HepG2 (cell line): ENCODE data around the gene ZNF184. TPM values are rescaled to one million over a fixed set of nuclear protein-coding genes. Genes with fewer than 3 reads are reported as not detected.

ENCODE experiments used
- ERF ChIP-seq: IDR thresholded peaks from 2 replicates; pipeline ENCODE4 v1.6.1; 2018; ENCODE audit warnings: missing biosample characterization, missing genetic modification reagents
- HNF4G ChIP-seq, 2 experiments: sonication (generic) in 1 of 2; formaldehyde crosslinking in 1 of 2; IDR thresholded peaks; 2 replicates each; pipeline versions ENCODE4 v1.4.0 to v1.6.1; 2011 to 2020; ENCODE audit warnings: borderline replicate concordance in 2 of 2, low read depth in 2 of 2, mild to moderate bottlenecking in 2 of 2, low read length in 1 of 2, missing genetic modification reagents in 1 of 2, moderate library complexity in 1 of 2
- IKZF4 ChIP-seq: sonication (generic); formaldehyde crosslinking; IDR thresholded peaks from 2 replicates; pipeline ENCODE4 v1.5.1; 2020; ENCODE audit warnings: borderline replicate concordance, mild to moderate bottlenecking, low read depth, missing genetic modification reagents; ENCODE audit errors: not compliant biosample characterization
- PRPF4 ChIP-seq: fragments of 200-400 bp; formaldehyde crosslinking; IDR thresholded peaks from 2 replicates; pipeline ENCODE4 v1.6.1; 2016; ENCODE audit warnings: low read length, low read depth; ENCODE audit not compliant: poor library complexity, severe bottlenecking
- RXRA ChIP-seq: sonication (generic); formaldehyde crosslinking; IDR thresholded peaks from 2 replicates; pipeline ENCODE4 v1.5.1; 2020; ENCODE audit warnings: missing genetic modification reagents
- SP1 ChIP-seq, 2 experiments: fragments of 450-650 bp in 1 of 2; sonication (generic) in 1 of 2; formaldehyde crosslinking in 1 of 2; IDR thresholded peaks; 2 replicates each; pipeline versions ENCODE4 v1.4.0 to v1.6.1; 2016 to 2020; ENCODE audit warnings: missing genetic modification reagents in 1 of 2
- TBL1XR1 ChIP-seq: fragments of 150-350 bp; IDR thresholded peaks from 2 replicates; pipeline ENCODE4 v1.6.1; 2014; ENCODE audit warnings: borderline replicate concordance, low read length; ENCODE audit not compliant: partially characterized antibody
- TEAD3 ChIP-seq: optimal IDR thresholded peaks from 2 replicates; pipeline ENCODE3; 2016; ENCODE audit warnings: borderline replicate concordance
- TFDP1 ChIP-seq: IDR thresholded peaks from 2 replicates; pipeline ENCODE4 v1.6.1; 2016; ENCODE audit warnings: missing compliant biosample characterization, missing genetic modification reagents, borderline replicate concordance
- ZBTB44 ChIP-seq: sonication (generic); formaldehyde crosslinking; IDR thresholded peaks from 2 replicates; pipeline ENCODE4 v1.4.0; 2020; ENCODE audit warnings: missing genetic modification reagents
- ZBTB7B ChIP-seq: sonication (generic); formaldehyde crosslinking; IDR thresholded peaks from 2 replicates; pipeline ENCODE4 v1.4.0; 2020; ENCODE audit warnings: missing genetic modification reagents
- ZIK1 ChIP-seq: sonication (generic); formaldehyde crosslinking; IDR thresholded peaks from 2 replicates; pipeline ENCODE4 v1.5.0; 2020; ENCODE audit warnings: mild to moderate bottlenecking, low read depth, missing genetic modification reagents, borderline replicate concordance
- ZMYM4 ChIP-seq: sonication (generic); formaldehyde crosslinking; IDR thresholded peaks from 2 replicates; pipeline ENCODE4 v1.8.1; 2023; ENCODE audit warnings: mild to moderate bottlenecking, missing genetic modification reagents
- ZNF205 ChIP-seq: IDR thresholded peaks from 2 replicates; pipeline ENCODE4 v1.6.1; 2018; ENCODE audit warnings: missing biosample characterization, missing genetic modification reagents
- ZNF24 ChIP-seq: fragments of 450-650 bp; IDR thresholded peaks from 2 replicates; pipeline ENCODE4 v1.6.1; 2017; ENCODE audit warnings: antibody characterized with exemption, mild to moderate bottlenecking
- ZNF350 ChIP-seq: sonication (generic); formaldehyde crosslinking; IDR thresholded peaks from 2 replicates; pipeline ENCODE4 v1.4.0; 2020; ENCODE audit warnings: mild to moderate bottlenecking, low read depth, missing genetic modification reagents, borderline replicate concordance
- ZNF367 ChIP-seq: sonication (generic); formaldehyde crosslinking; IDR thresholded peaks from 2 replicates; pipeline ENCODE4 v1.4.0; 2020; ENCODE audit warnings: missing genetic modification reagents, borderline replicate concordance
- ZNF441 ChIP-seq: sonication (generic); formaldehyde crosslinking; IDR thresholded peaks from 2 replicates; pipeline ENCODE4 v1.7.0; 2021; ENCODE audit warnings: missing genetic modification reagents, borderline replicate concordance
- ZNF607 ChIP-seq: sonication (generic); formaldehyde crosslinking; IDR thresholded peaks from 2 replicates; pipeline ENCODE4 v1.5.1; 2020; ENCODE audit warnings: missing genetic modification reagents, mild to moderate bottlenecking, borderline replicate concordance
- polyA plus RNA-seq, 8 experiments: library from polyadenylated mRNA; depleted of rRNA in 3 of 8; stranded (reverse) in 7 of 8; unstranded in 1 of 8; fragments of >200 nt; fragmentation: Illumina TruSeq in 4 of 8; extraction: Trizol in 4 of 8; gene quantifications; 2 replicates each; pipeline versions ENCODE4 v1.2.1 to v1.2.3, GENCODE V29; 2011 to 2016; ENCODE audit warnings: low read depth in 4 of 8, missing spikeins in 1 of 8, mixed read lengths in 1 of 8; ENCODE audit not compliant: insufficient read depth in 1 of 8
- total RNA-seq, 5 experiments: library from RNA; depleted of rRNA; stranded (reverse); fragments of >200 nt; fragmentation: Illumina TruSeq; extraction: Trizol; gene quantifications; 2 replicates each; pipeline ENCODE4 v1.2.3, GENCODE V29; 2016; ENCODE audit warnings: low read depth in 1 of 5
- TF ChIP-seq, protein P1 (sequence below): sonication (generic); formaldehyde crosslinking; IDR thresholded peaks from 2 replicates; pipeline ENCODE4 v1.4.0; 2020; ENCODE audit warnings: missing genetic modification reagents

The ZNF184 gene
- total and polyA plus RNA-seq, 2 of the 13 experiments (the other 11 are each of a cell fraction or from before 2014, with no cell fraction given), result 2.1 to 10.1 TPM

GRCh38 chr6:27495386-27496135 lies 22.7 kb upstream of the ZNF184 start (continued):
- TF ChIP-seq ZNF24 (peak; percentile 94), TEAD3 (CRISPR knock-in tag) (peak; percentile 35), TFDP1 (CRISPR knock-in tag) (peak; percentile 11; the same call in 1 of the 2 replicates), ZNF350 (peak; percentile 75; the same call in 1 of the 2 replicates), PRPF4 (peak; percentile 96), ZNF367 (0 out of 2 replicates have a peak, but pooled peaks have one; percentile 16), ZIK1 (CRISPR knock-in tag) (peak; percentile 54; the same call in 1 of the 2 replicates), ZBTB44 (peak; percentile 23; the same call in 1 of the 2 replicates), ZMYM4 (peak; percentile 80; the same call in 1 of the 2 replicates), TBL1XR1 (no peak), ZBTB7B (0 out of 2 replicates have a peak, but pooled peaks have one; percentile 27), ZNF441 (peak; percentile 40; the same call in 1 of the 2 replicates), SP1 (IDR thresholded peaks at IDR 0.05) (no peak), SP1 (CRISPR knock-in tag; IDR thresholded peaks at IDR 0.05) (0 out of 2 replicates have a peak, but pooled peaks have one; percentile 25), HNF4G (IDR thresholded peaks at IDR 0.05; ENCODE audit: borderline replicate concordance, low read depth, low read length) (peak; percentile 62; the same call in 1 of the 2 replicates), HNF4G (CRISPR knock-in tag; IDR thresholded peaks at IDR 0.05; ENCODE audit: borderline replicate concordance, low read depth) (no peak), ZNF205 (peak; percentile 73), RXRA (CRISPR knock-in tag) (peak; percentile 15; the same call in 1 of the 2 replicates), ERF (peak; percentile 69), IKZF4 (peak; percentile 46), ZNF607 (CRISPR knock-in tag) (peak; percentile 74; the same call in 1 of the 2 replicates)
- TF ChIP-seq, protein P1, sequence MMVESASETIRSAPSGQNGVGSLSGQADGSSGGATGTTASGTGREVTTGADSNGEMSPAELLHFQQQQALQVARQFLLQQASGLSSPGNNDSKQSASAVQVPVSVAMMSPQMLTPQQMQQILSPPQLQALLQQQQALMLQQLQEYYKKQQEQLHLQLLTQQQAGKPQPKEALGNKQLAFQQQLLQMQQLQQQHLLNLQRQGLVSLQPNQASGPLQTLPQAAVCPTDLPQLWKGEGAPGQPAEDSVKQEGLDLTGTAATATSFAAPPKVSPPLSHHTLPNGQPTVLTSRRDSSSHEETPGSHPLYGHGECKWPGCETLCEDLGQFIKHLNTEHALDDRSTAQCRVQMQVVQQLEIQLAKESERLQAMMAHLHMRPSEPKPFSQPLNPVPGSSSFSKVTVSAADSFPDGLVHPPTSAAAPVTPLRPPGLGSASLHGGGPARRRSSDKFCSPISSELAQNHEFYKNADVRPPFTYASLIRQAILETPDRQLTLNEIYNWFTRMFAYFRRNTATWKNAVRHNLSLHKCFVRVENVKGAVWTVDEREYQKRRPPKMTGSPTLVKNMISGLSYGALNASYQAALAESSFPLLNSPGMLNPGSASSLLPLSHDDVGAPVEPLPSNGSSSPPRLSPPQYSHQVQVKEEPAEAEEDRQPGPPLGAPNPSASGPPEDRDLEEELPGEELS, result 0 out of 2 replicates have a peak, but pooled peaks have one; percentile 27
